ENCODE results near the gene NR2C2AP. TPM values are rescaled to one million over a fixed set of nuclear protein-coding genes. Genes with fewer than 3 reads are reported as not detected.

Gene NR2C2AP
- total and polyA plus RNA-seq, 2 of the 13 experiments (the other 11 are each of a cell fraction or from before 2014, with no cell fraction given): 12.2 to 26.8 TPM

DNA sequence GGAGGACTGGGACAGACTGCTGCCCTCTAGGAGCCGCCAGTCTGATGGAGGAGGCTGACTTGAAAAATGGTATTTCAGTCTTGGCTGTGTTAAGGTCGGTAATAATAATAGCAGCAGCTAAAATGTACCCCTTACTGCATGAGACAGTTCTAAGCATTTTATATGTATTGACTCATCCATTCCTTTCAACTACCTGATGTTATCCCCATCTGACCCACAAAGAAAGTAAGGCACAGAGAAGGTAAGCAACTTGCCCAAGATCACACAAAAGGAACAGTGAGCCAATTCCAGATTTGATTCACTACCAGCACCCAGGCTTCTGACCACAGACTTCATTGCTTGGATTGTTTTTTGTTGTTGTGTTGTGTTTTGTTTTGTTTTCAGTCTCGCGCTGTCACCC, 12.6 kb upstream of the NR2C2AP start:
- H4K20me1 ChIP-seq (ENCODE audit: insufficient read depth, low read length): no peaks in the 10 kb centered on the region; the same call in 1 of the 2 replicates
- ATAC-seq (no peak), FAIRE-seq (no peak), DNase-seq (ENCODE audit: low spot score) (no peak)
- CTCF ChIA-PET (ENCODE audit: low intra/inter-chr PET ratio, low total read pairs): no interaction called here
- no peaks in the 10 kb centered on the region for H3K79me2 ChIP-seq (ENCODE audit: insufficient read depth, low read length)
- H3K36me3 ChIP-seq (replicated peaks in 1 of 2; ENCODE audit: control insufficient read depth in 1 of 2, insufficient read depth in 2 of 2, low read length in 2 of 2): no peaks in the 10 kb centered on the region
- 50% methylated on average over 4 of the region's 4 CpGs for WGBS (ENCODE audit: low lambda C conversion rate)
- no peak overlapping the region for H3K4me3 ChIP-seq (replicated peaks in 1 of 3; ENCODE audit: insufficient read depth in 1 of 3, low read depth in 2 of 3, low read length in 3 of 3)
- in situ Hi-C loops (cut with HindIII; ENCODE audit: extremely low pct_ligation_motif_present, low pct_unique_long_range_greater_than_20kb): no loop called here
- no TSS peak for BruUV-seq (replicated peaks)
- H3K4me1 ChIP-seq (ENCODE audit: insufficient read depth, low read length): no peaks in the 10 kb centered on the region
- TF ChIP-seq HNRNPUL1 (IDR thresholded peaks at IDR 0.05; ENCODE audit: low read depth, low read length) (no peak), DZIP1 (CRISPR knock-in tag; IDR thresholded peaks at IDR 0.05) (no peak), KMT2A (CRISPR knock-in tag; IDR thresholded peaks at IDR 0.05) (no peak), ZFP1 (CRISPR knock-in tag; IDR thresholded peaks at IDR 0.05) (no peak), SYNCRIP (IDR thresholded peaks at IDR 0.05; ENCODE audit: insufficient read depth, low read depth, low read length) (no peak), FOXP4 (CRISPR knock-in tag; IDR thresholded peaks at IDR 0.05) (no peak), ZNF124 (CRISPR knock-in tag; IDR thresholded peaks at IDR 0.05) (no peak)
- TF ChIP-seq, protein P1, sequence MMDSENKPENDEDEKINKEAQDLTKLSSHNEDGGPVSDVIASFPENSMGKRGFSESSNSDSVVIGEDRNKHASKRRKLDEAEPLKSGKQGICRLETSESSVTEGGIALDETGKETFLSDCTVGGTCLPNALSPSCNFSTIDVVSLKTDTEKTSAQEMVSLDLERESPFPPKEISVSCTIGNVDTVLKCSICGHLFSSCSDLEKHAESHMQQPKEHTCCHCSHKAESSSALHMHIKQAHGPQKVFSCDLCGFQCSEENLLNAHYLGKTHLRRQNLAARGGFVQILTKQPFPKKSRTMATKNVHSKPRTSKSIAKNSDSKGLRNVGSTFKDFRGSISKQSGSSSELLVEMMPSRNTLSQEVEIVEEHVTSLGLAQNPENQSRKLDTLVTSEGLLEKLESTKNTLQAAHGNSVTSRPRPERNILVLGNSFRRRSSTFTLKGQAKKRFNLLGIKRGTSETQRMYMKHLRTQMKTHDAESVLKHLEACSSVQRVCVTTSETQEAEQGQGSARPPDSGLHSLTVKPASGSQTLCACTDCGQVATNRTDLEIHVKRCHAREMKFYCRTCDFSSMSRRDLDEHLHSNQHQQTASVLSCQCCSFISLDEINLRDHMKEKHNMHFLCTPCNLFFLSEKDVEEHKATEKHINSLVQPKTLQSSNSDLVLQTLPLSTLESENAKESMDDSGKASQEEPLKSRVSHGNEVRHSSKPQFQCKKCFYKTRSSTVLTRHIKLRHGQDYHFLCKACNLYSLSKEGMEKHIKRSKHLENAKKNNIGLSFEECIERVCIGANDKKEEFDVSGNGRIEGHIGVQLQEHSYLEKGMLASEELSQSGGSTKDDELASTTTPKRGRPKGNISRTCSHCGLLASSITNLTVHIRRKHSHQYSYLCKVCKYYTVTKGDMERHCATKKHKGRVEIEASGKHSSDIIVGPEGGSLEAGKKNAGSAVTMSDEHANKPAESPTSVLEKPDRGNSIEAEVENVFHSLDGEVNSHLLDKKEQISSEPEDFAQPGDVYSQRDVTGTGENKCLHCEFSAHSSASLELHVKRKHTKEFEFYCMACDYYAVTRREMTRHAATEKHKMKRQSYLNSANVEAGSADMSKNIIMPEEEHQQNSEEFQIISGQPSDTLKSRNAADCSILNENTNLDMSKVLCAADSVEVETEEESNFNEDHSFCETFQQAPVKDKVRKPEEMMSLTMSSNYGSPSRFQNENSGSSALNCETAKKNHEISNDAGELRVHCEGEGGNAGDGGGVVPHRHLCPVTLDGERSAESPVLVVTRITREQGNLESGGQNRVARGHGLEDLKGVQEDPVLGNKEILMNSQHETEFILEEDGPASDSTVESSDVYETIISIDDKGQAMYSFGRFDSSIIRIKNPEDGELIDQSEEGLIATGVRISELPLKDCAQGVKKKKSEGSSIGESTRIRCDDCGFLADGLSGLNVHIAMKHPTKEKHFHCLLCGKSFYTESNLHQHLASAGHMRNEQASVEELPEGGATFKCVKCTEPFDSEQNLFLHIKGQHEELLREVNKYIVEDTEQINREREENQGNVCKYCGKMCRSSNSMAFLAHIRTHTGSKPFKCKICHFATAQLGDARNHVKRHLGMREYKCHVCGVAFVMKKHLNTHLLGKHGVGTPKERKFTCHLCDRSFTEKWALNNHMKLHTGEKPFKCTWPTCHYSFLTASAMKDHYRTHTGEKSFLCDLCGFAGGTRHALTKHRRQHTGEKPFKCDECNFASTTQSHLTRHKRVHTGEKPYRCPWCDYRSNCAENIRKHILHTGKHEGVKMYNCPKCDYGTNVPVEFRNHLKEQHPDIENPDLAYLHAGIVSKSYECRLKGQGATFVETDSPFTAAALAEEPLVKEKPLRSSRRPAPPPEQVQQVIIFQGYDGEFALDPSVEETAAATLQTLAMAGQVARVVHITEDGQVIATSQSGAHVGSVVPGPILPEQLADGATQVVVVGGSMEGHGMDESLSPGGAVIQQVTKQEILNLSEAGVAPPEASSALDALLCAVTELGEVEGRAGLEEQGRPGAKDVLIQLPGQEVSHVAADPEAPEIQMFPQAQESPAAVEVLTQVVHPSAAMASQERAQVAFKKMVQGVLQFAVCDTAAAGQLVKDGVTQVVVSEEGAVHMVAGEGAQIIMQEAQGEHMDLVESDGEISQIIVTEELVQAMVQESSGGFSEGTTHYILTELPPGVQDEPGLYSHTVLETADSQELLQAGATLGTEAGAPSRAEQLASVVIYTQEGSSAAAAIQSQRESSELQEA (CRISPR knock-in tag; IDR thresholded peaks at IDR 0.05; ENCODE audit: not compliant biosample characterization): no peak
- intact Hi-C loops (cut with micrococcal nuclease; ENCODE audit: unreplicated experiment): no loop called here
- no peak overlapping the region for H3K27ac ChIP-seq (ENCODE audit: extremely low read length, insufficient read depth, low read length)
- H3K9me3 ChIP-seq (ENCODE audit: low read length): no peaks in the 10 kb centered on the region
- H3K27me3 ChIP-seq (ENCODE audit: control insufficient read depth in 1 of 2, insufficient read depth in 2 of 2, low read length in 2 of 2): peaks cover 2 to 21% of the 10 kb centered on the region in 2 experiments; a peak in 3 of 5 replicates
- no peak overlapping the region for H3K4me2 ChIP-seq (ENCODE audit: low read depth, low read length)
- H3K9ac ChIP-seq (ENCODE audit: insufficient read depth, low read depth, low read length): no peak overlapping the region
- POLR2A ChIA-PET: interaction anchor here (1.0 kb wide), 1 partner anchor 24 kb away, joined by 3 read pairs; the partner anchor contains the start of gene BORCS8
- no peak overlapping the region for H2AFZ ChIP-seq (ENCODE audit: low read length)

All from HepG2 (cell line).